ENCODE measurements around the gene TXN. TPM values are rescaled to one million over a fixed set of nuclear protein-coding genes. Genes with fewer than 3 reads are reported as not detected.

Gene TXN
- total RNA-seq, 1 experiment from 2014 or later, result 280 TPM

DNA sequence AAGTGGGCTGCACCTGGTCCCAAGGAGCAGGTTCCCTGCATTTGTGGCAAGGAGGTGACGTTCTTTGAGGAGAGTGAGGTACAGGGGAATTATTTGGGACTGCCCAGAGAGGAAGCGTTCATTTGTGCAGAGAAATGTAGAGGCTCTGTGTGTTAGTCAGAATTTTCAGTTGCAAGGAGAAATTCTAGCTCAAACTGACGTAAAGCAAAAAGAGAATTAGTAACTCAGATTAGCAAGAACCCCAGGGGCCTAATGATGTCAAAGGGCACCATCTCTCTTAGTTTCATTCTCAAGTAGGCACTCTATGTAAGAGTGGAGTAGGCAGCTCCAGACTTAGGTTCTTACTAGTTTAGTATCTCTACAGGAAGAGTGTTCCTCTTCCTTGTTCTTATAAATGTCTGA, 2.4 kb upstream of the TXN start:
- H3K4me1 ChIP-seq (ENCODE audit: insufficient read depth, low read length), result peaks cover 9% of the 10 kb centered on the region
- no peak overlapping the region for H2BK120ac ChIP-seq (ENCODE audit: low read depth, low read length, poor library complexity, severe bottlenecking)
- no peak overlapping the region for H4K5ac ChIP-seq (ENCODE audit: insufficient read length, low read depth, low read length)
- Mint-ChIP-seq H3K36me3 (ENCODE audit: insufficient read depth in 1 of 3, low read depth in 3 of 3) (peaks cover 0 to 4% (median 2%) of the 10 kb centered on the region in 3 experiments; a peak in 3 of 7 replicates), H3K27me3 (ENCODE audit: low read depth) (0 out of 2 replicates have a peak, but pooled peaks cover 2% of the 10 kb centered on the region), H3K27ac (no peak overlapping the region), H3K4me1 (peaks cover 24 to 31% of the 10 kb centered on the region in 2 experiments), H3K4me3 (no peak overlapping the region), H3K9me3 (peaks cover 0 to 2% of the 10 kb centered on the region in 2 experiments; a peak in 1 of 5 replicates)
- no peak overlapping the region for H2BK15ac ChIP-seq (ENCODE audit: low read depth, low read length)
- H2BK12ac ChIP-seq (ENCODE audit: insufficient read length, low read depth, low read length), result no peak overlapping the region
- no peak overlapping the region for H4K8ac ChIP-seq (replicated peaks; ENCODE audit: insufficient read length, low read depth, low read length)
- H3K23me2 ChIP-seq (ENCODE audit: insufficient read length, low read depth, low read length, poor library complexity, severe bottlenecking), result peaks cover 4% of the 10 kb centered on the region
- no CpG with 5 or more reads among the region's 3 CpGs for WGBS (ENCODE audit: extremely low coverage, insufficient read length, low lambda C conversion rate)
- no peak for DNase-seq
- no peak overlapping the region for H3K9ac ChIP-seq (ENCODE audit: extremely low read depth, insufficient read length, low read length)
- H2AK5ac ChIP-seq (ENCODE audit: insufficient read length, low read length), result no peak overlapping the region
- H4K91ac ChIP-seq (ENCODE audit: insufficient read length, low read depth, low read length), result no peak overlapping the region
- H3T11ph ChIP-seq (ENCODE audit: low read length), result no peak overlapping the region
- no peak overlapping the region for H3K56ac ChIP-seq (ENCODE audit: insufficient read length, low read depth, low read length)
- H3K4ac ChIP-seq (ENCODE audit: low read depth, low read length), result no peak overlapping the region
- TF ChIP-seq, protein P1, sequence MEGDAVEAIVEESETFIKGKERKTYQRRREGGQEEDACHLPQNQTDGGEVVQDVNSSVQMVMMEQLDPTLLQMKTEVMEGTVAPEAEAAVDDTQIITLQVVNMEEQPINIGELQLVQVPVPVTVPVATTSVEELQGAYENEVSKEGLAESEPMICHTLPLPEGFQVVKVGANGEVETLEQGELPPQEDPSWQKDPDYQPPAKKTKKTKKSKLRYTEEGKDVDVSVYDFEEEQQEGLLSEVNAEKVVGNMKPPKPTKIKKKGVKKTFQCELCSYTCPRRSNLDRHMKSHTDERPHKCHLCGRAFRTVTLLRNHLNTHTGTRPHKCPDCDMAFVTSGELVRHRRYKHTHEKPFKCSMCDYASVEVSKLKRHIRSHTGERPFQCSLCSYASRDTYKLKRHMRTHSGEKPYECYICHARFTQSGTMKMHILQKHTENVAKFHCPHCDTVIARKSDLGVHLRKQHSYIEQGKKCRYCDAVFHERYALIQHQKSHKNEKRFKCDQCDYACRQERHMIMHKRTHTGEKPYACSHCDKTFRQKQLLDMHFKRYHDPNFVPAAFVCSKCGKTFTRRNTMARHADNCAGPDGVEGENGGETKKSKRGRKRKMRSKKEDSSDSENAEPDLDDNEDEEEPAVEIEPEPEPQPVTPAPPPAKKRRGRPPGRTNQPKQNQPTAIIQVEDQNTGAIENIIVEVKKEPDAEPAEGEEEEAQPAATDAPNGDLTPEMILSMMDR (conservative IDR thresholded peaks at IDR 0.05), result no peak
- H2BK20ac ChIP-seq (ENCODE audit: low read depth, low read length, poor library complexity, severe bottlenecking), result no peak overlapping the region
- H2BK5ac ChIP-seq (ENCODE audit: insufficient read length, low read length), result no peak overlapping the region
- no peaks in the 10 kb centered on the region for H3K9me3 ChIP-seq (ENCODE audit: control insufficient read depth, low read depth, low read length)
- no peaks in the 10 kb centered on the region for H4K20me1 ChIP-seq (ENCODE audit: control insufficient read depth, insufficient read depth, insufficient read length)
- no peaks in the 10 kb centered on the region for H3K27me3 ChIP-seq (ENCODE audit: insufficient read depth, low read length)
- H3K4me2 ChIP-seq (ENCODE audit: insufficient read depth, insufficient read length, low read length), result no peak overlapping the region
- H3K23ac ChIP-seq (ENCODE audit: insufficient read length, low read depth, low read length), result no peak overlapping the region
- no peak overlapping the region for H3K27ac ChIP-seq (ENCODE audit: insufficient read length, low read depth, low read length)
- peaks cover 17% of the 10 kb centered on the region; the same call in 1 of the 2 replicates for H3K79me2 ChIP-seq (ENCODE audit: insufficient read depth, low read length)
- H3K14ac ChIP-seq (ENCODE audit: insufficient read depth, low read length), result no peak overlapping the region
- H3K79me1 ChIP-seq (ENCODE audit: insufficient read depth, low read depth, low read length, poor library complexity, severe bottlenecking), result no peaks in the 10 kb centered on the region
- H2AFZ ChIP-seq (ENCODE audit: low read length), result no peak overlapping the region
- no peak overlapping the region for H3K18ac ChIP-seq (ENCODE audit: insufficient read length, low read depth, low read length)

Measured in H9 (cell line).